Measurements from ENCODE around the gene MGST2.
"Not testable (repeated sequence)": the region's sequence is repeated elsewhere in the genome, so short reads cannot be mapped to it uniquely, and the experiment has no call there.

The MGST2 gene

DNA sequence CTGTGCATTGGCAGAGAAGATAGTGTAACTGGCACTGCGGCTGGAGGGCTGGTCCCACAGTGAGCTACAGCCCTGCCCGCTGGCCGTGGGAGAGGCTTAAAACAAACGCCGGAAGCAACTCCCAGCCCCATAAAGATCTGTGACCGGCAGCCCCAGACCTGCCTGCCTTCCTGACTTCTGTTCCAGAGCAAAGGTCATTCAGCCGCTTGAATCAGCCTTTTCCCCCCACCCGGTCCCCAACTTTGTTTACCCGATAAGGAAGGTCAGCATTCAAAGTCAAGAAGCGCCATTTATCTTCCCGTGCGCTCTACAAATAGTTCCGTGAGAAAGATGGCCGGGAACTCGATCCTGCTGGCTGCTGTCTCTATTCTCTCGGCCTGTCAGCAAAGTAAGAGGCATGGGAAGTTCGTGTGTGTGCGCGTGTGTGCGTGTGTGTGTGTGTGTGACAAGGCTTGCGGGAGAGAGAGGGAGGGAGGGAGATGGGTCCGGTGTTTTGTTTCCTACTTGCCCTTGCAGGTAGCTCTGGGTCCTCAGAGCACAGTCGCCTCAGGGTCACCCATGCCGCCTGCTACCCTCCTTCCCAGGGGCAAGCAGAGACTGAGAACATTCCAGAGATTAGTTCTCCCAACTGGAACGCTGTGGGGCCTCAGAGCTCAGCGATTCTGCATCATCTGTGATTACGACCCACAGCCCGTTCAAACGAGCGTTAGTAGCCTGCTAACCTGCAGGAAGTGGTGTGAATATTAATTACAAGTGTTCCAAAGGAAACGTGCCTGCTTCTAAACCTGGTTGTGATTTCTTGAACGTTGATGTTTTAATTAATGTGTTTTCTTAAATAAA lies at the start of gene MGST2:
TSS of gene MGST2 (plus strand) at position 130 of the 840 bp plus-strand sequence. CDS start at position 331, 201 bp downstream.
- DNase-seq: peak in 1 of 2 experiments; percentile 19

DNA sequence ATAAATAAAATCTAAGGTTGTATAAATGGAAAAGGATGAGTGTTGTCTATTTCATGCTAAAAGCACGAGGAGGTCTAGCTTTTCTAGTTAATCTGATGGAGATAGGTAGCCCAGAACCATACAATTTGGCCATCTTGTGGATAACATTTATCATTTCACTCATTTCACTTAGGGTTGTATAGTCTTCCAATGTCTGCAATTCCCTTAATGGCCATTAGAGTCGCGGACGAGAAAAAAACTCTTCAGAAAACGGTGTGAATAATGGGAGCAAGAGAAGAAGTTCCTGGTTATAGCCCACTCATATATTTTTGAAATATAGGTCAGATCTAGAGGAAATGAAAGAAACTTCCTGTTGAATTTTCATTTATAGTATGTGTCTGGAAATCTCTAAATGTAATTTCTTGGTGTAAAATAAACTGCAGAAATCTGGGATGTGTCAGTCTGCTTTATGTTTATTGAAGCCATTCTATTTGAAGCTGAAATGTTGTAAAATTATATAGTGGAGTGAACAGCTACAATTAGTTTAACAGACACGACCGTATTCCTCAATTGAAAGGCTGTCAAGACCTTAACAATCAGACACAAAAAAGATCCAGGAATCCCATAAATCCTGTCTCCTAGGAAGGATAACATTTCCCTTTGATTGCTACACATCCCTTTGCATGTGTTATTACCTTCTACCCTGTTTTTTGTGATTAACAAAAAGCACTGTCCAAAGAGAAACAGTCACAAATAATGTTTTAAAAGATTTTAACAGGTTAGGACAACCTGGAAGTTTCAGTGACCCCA lies 47.7 kb upstream of the MGST2 start:
- no peak for DNase-seq

DNA sequence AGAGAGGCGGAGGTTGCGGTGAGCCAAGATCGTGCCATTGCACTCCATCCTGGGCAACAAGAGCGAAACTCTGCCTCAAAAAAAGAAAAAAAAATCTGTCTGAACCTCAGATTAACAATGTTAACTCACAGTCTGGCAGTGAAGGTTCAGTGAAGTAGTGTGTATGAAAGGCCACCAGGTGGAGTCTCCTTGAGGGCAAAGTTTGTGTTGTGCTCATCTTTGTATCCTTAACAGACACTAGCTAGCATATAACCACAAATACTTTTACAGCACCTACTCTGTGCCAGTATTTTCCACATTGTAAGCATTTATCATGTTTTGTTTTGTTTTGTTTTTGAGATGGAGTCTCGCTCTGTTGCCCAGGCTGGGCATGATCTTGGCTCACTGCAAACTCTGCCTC lies 46.0 kb upstream of the MGST2 start:
- DNase-seq: no peak

DNA sequence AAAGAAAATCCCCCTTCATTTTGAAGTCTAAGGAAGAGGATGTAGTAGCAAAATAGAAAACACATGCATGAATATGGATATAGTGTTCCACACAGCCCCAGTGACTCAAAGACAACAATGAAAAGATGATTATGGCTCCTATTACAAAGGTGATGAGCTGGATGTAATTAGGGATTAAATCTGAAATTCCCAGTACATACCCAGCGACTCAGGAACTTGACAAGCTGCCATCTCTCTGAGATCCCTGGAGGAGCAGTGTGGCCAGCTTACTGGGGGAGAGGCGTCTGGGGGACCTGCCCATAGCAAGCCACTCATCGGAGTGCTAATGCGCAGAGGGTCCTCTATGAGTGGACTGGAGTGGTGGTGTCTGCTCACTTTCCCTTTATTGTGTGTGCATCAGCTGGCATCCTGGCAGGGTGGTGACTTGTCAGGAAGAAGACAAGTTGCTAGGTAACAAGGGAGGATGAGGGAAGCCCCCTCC lies 42.7 kb upstream of the MGST2 start:
- no peak for DNase-seq

DNA sequence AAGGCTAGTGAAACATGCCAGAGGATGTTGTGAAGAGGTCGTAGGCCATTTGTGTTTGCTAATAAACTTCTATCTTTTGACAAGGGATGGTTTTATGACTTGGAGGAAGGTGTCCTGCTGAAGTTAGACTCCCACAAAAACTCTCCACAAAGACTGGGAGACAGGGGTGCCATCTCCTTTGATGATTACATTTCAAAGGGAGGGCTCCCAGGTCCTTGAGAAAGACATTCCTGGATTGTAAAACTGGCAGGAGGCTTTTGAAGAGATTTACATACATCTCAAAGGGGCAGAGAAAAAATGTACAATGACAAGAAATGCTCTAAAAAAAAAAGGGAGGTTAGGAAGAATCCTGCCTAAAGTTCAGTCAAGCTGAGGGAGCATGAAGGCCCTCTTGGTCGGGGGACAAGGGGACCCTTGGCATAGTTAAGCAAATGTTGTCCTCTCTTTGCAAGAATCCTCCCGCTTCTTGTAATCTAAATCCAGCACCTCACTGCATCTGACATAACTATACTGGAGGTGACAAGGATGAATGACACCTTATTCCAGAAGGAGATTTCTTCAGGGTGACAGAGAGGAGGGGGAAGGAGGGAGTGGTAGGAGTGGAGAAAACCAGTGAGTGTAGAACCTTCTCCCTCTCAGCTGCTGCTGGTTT lies 41.1 kb upstream of the MGST2 start:
- no peak for DNase-seq

DNA sequence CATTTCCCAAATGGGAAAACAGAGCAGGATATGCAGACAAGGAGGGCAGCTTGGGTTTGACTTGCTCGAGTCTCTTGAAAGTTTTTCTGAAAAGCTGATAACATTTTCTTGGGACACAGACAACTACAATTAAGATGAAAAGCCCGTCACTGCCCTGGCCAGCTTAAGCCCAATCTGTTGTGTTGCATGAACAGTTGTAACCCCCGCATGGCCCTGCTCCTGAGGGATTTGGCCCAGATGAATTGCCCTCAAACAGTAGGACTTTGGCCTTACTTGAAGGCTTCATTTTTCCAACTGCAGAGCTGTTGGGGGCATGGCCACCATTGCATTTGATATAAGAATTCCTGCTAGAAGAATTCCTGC lies 40.5 kb upstream of the MGST2 start:
- DNase-seq: no peak

DNA sequence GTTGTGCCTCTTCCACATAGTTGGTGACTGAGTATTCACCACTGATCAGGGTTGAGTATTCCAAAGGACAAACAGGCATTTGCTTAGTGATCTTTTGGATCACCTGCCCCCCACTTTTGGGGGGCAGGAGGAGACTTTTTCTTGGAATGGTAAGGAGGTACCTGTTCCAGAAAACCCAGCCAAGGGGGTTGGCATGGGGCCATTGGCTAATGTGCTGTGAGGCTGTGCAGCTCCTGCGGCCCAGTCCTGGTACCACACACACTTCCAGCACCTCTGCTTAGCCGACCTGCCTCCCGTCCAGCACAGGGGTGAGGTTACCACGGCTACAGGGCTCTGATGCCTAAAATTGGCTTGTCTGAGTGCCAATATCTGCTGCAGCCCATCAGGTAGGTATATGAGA lies 40.1 kb upstream of the MGST2 start:
- no peak for DNase-seq

DNA sequence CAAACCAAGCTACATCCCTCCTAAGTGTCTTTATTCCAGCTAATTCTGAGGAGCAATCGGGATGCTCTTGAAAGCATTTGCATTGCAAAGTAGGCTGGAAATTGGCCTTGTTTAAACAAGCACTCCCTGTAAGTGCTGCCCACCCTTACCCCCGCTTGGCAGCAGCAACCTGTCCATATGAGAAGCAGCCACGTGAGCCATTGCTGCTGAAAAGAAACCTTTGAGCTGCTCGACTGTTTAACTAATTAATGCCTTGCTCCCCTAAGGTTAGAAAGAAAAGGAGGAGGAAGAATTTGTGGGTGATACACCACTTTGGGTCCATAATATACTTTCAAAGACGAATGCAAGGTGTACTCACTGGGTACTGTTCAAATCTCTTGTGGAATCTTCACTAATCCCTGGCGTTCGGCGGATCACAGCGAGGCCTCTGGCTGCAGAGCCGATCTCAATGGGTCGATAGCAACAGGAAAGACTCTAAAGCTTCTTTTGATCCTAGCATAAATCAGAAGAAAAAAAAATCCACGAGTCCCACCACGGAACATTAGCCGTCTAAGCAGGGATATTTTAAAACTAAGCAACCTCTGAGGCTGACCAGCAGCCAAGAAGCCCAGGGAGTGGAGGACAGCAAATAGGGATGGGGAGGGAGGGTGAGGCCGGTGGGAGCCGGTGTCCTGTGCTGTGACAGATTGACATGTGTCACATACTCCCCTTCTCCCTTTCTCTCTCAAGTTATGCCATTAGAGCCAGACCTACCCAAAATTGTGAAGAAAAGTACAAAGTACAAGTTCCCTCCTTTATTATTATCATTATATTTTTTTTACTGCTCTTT lies 37.2 kb upstream of the MGST2 start:
- DNase-seq: no peak

DNA sequence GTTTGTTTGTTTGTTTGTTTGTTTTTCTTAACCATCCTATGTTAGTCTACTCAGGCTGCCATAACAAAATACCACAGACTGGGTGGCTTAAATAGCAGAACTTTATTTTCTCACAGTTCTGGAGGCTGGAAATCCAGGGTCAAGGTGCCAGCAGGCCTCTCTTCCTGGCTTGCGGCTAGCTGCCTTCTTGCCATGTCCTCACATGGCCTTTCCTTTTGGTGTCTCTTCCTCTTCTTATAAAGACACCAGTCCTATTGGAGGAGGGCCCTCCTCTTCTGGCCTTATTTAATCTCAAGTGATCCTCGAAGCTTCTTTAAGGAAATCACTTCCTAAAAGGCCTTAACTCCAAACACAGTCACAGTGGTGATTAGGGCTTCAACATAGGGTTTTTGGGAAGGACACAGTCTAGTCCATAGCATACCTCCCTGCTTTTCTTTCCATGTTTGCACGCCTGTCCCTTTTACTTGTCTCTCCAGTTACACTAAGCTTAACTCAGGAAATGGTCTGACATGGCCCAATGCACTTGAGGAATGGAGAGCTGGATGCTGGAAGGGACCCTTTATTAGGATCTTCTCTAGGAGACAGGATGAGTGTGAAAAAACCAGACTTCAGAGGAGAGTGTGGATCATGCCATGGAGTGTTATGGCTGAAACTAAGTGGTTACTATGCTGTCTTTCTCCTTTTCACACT lies 36.0 kb upstream of the MGST2 start:
- no peak for DNase-seq

DNA sequence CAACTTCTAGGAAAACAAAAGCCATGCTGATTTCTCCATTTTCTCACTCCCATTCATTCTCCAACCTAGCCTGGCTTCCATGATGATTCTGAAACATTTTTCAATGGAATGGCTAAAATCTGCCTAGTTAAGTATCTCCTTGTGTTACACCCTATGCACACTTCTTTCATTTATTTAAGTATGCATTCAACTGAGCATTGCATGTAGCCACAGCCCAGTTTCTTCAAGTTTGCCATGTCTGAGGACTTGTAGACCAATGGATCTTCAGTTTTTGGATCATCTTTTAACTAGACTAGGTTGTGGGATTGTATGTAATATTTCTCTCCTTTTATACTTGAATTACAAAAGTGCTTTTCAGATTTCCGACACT lies 35.5 kb upstream of the MGST2 start:
- DNase-seq: no peak

DNA sequence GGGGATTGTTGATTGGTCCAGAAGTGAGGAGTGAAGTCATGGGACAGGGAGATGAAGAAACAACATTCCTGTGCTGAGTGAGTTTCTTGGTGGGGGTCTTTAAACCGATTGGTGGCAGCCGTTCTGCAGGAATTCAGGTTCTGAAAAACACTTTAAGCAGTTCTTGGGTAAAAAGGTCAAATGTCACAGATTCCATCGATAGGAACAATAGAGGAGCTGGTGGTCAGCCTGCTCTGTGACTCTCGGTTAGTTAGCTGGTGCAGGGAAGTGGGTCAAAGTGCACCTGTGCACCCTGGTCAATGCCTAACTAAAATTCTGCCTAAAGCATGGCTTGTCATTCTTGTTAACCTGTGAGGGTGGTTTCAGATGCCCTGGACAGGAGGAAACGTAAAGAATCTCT lies 34.6 kb upstream of the MGST2 start:
- DNase-seq: no peak

DNA sequence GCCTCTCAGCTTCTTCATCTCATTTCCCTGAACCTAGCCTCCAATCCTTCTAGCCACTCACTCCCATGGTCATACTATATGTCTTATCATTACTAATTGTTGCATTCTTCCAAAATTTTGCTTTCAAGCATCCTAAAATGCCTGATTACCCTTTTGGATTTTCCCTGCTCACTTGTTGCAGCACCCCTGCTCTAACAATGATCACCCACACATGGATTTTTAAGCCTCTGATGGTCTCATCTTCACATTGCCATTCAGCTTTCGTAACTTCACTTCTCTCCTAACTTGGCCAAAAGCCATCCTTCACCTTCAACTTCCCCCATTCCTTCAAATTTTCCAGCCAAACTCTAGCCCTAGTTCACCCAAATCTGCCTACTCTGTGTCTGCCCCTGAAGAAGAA lies 33.8 kb upstream of the MGST2 start:
- DNase-seq: no peak

DNA sequence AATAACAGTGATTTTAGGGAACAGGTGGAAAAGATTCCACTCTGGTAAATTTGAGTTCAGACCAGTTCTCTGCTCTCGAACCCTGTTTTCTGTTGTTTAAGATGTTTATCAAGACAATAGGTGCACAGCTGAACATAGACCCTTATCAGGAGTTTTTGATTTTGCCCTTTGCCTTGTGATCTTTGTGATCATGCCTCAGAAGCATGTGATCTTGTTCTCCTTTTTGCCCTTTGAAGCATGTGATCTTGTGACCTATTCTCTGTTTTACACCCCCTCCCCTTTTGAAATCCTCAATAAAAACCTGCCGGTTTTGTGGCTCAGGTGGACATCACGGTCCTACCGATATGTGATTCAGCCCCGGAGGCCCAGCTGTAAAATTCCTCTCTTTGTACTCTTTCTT lies 32.9 kb upstream of the MGST2 start:
- DNase-seq: not testable (repeated sequence)

DNA sequence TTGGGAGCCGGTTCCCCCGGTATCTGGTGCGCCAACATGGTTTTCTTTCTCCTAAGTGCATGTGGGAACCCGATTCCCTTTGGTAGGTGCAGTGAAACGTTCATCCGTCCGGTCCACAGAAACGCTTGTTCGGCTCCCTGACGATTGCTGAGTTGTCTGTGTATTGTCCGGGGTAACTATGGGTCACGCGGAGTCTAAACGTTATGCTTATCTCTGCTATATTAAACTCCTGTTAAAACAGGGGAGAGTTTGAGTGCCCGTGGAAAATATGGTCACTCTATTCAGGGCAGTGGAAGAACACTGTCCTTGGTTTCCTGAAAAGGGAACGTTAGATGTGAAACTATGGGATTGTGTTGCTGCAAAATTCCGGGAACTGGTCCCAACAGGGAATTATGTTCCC lies 32.4 kb upstream of the MGST2 start:
- no peak for DNase-seq

DNA sequence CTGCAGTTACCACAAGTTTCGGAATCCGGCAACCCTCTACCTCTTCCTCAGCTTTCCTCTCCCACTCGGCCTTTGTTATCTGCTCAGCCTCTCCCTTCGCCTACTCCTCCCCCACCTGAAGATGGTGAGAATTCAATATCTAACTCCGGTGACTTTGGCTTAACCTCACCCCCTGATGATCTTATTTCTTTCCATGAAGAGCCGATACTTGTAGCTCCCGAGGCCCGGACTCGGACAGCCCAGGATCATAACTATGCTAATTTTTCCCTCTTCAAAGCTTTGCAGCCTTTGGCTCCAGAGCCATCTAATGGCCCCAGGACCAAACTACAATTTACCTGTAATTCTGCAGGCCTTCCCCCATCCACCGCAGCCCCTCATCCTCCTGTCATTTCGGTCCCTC lies 32.0 kb upstream of the MGST2 start:
- no peak for DNase-seq

DNA sequence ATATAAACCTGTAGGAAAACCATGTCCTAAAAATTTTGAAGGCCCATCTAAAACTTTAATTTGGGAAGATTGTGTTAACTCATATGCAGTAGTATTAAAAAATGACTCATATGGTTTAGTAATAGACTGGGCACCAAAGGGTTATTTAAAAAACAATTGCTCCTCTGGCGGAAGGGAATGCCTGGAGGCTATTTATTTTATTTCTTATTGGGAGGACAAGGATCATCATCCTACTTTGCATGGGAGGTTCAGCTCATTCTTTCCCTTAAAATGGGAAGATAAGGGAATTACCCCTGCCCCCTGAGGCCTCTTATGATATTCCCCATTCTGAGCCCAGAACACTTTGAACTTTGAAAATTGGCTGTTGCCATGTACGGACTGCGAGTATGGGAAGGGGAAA lies 29.7 kb upstream of the MGST2 start:
- no peak for DNase-seq

DNA sequence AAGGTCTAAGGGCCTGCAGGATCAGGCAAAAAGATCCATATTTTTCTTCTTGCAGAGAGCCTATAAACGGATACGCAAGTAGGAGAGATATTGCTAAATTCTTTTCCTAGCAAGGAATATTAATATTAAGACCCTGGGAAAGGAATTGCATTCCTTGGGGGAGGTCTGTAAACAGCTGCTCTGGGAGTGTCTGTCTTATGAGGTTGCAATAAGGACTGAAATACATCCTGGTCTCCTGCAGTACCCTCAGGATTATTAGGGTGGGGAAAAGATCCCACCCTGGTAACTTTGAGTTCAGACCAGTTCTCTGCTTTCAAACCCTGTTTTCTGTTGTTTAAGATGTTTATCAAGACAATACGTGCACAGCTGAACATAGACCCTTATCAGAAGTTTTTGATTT lies 27.3 kb upstream of the MGST2 start:
- not testable (repeated sequence) for DNase-seq

DNA sequence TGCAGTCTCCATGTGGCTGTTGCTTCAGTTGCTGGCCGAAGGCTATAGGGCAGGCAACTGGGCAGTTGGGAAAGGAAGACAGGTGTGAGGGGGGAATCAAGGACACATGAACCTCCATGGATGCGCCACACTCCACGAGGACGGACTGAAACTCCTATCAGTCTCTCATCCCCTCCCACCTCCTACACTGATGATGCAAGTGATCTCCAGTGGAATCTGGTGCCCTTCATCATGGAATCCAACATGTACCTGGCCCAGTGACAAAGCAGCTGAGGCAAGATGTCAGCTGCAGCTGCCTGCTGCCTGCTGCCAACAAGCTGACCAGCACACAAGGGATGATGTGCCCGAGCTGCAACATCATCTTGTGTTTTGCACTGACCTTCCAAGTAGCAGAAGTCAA lies 26.0 kb upstream of the MGST2 start:
- DNase-seq: no peak

DNA sequence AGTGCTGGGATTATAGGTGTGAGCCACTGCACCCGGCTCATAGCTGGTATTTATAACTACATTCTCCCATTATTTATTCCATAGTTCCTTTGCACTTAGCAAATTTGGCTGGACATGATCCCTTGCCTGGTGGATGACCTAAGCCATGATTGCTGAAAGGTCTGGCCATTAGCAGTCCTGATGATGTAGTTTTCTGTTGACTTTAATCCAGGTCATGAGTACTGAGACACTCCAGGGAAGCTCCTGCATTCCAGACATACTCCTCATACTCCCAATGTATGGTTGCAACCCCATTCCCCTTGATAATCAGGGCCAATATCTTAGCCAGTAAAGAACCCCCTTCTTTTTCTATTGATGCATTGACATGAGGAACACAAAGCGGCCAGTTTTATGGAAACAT lies 24.4 kb upstream of the MGST2 start:
- no peak for DNase-seq

DNA sequence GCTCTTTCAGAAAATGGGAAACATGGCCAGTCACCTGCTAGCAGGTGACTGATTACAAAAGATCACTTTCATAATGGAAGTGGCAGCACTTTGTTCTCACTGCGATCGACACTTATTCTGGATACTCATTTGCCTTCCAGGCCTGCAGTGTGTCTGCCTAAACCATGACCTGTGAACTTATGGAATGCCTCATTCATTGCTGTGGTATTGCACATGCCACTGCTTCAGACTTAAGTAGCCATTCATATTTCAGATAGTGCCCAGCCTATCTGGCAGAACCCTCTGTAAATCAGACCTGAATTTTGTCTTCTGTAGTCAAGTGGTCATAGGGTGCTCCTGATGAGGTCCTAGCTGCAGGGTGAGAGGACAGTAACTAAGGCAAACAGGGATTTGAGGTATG lies 23.3 kb upstream of the MGST2 start:
- no peak for DNase-seq

DNA sequence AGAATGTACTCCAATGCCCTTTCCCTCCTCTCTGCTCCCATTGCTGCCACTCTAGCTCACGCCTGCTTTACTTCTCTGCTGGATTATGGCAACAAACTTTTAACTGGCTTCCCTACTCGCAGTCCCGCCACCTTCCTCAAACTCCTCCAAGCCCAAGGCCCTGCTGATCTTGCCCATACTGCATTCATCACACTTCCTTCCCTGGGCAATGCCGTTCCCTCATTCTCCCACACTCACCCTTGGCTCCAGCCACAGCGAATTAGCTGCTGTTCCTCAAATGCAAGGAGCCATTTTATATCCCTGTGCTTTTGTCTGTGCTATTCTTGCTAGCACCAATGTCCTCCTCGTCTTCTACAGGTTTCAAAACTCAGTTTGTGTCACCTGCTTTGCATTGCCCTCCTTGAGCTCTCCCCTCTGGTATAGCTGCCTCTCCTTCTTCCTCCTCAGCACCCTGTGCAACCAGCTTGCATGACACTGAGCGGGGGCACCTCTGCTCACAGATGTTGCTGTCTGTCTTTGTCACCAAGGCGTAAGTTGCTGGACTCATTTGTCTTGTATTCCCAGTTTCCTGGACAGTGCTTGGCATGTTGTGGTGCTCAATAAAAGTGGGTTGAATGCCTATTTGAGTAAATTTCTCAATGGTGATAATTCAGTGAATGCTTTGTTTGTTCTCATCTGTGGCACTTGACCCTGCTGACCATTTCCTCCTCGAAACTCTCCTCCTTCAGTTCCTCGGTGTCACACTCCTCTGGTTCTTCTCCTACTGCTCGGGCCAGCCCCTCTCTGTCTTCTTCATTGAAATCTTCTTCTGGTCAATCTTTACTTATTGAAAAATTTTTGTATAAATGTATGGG lies 22.4 kb upstream of the MGST2 start:
- no peak for DNase-seq
